Measurements from ENCODE around the gene ANKHD1. TPM values are rescaled to one million over a fixed set of nuclear protein-coding genes. Genes with fewer than 3 reads are reported as not detected.

The ANKHD1 gene
- total and polyA plus RNA-seq, 9 of the 15 experiments (the other 6 are each of a cell fraction or from before 2014, with no cell fraction given), result 38.9 to 138 (median 78.7) TPM

- intact Hi-C loops (cut with micrococcal nuclease) (no loop called here), in situ Hi-C loops (cut with MboI) (no loop called here)
- Histone ChIP-seq H3K9me3 (replicated peaks; ENCODE audit: control insufficient read depth, insufficient read depth, low read depth, low read length) (no peaks in the 10 kb centered on the region), H3K36me3 (ENCODE audit: control insufficient read depth, insufficient read depth, low read length) (no peaks in the 10 kb centered on the region), H3K4me3 (no peak overlapping the region), H2AFZ (ENCODE audit: low read depth, low read length) (no peak overlapping the region), H3K79me2 (ENCODE audit: control insufficient read depth, insufficient read depth, low read length) (no peaks in the 10 kb centered on the region), H3K9me1 (ENCODE audit: control insufficient read depth, insufficient read depth, low read length) (no peaks in the 10 kb centered on the region), H3K9ac (ENCODE audit: insufficient read depth in 1 of 2, low read depth in 2 of 2, low read length in 2 of 2) (no peak overlapping the region), H3K4me1 (replicated peaks in 1 of 2; ENCODE audit: control insufficient read depth in 2 of 2, insufficient read depth in 2 of 2, low read length in 2 of 2) (peaks cover 3 to 4% of the 10 kb centered on the region in 2 experiments; a peak in 1 of 5 replicates), H3K4me2 (ENCODE audit: insufficient read depth, low read length) (no peak overlapping the region), H3K27me3 (ENCODE audit: control insufficient read depth in 2 of 2, insufficient read depth in 2 of 2, low read length in 2 of 2) (no peaks in the 10 kb centered on the region), H3K27ac (ENCODE audit: extremely low read depth, low read depth, low read length) (no peak overlapping the region), H4K20me1 (replicated peaks; ENCODE audit: control insufficient read depth, insufficient read depth, low read length) (no peaks in the 10 kb centered on the region)
- no TSS peak for BruUV-seq (replicated peaks)
- CTCF ChIA-PET (ENCODE audit: low intra/inter-chr PET ratio), result no interaction called here
- no peak for ATAC-seq
- 25% methylated on average over 1 of the region's 1 CpG for WGBS (ENCODE audit: insufficient coverage, low coverage, missing lambda C conversion rate)
- POLR2A ChIA-PET, result no interaction called here
- DNase-seq (ENCODE audit: extremely low read depth in 1 of 4, low spot score in 3 of 4), result no peak
- FAIRE-seq, result no peak
- TF ChIP-seq ZNF778 (CRISPR knock-in tag; IDR thresholded peaks at IDR 0.05) (no peak), TSHZ1 (CRISPR knock-in tag; IDR thresholded peaks at IDR 0.05) (no peak), BRD4 (IDR thresholded peaks at IDR 0.05) (no peak), ESRRB (CRISPR knock-in tag; IDR thresholded peaks at IDR 0.05; ENCODE audit: borderline replicate concordance) (no peak), ZKSCAN3 (CRISPR knock-in tag; IDR thresholded peaks at IDR 0.05) (no peak), ZNF184 (CRISPR knock-in tag; IDR thresholded peaks at IDR 0.05) (no peak), ZNF280A (IDR thresholded peaks at IDR 0.05; ENCODE audit: low read depth, partially characterized antibody) (no peak), TCF15 (CRISPR knock-in tag; IDR thresholded peaks at IDR 0.05) (no peak), FIP1L1 (IDR thresholded peaks at IDR 0.05; ENCODE audit: low read depth, low read length, poor library complexity, severe bottlenecking) (no peak), ZNF592 (IDR thresholded peaks at IDR 0.05) (no peak), BACH1 (tag; IDR thresholded peaks at IDR 0.05) (no peak), ZNF324 (CRISPR knock-in tag; IDR thresholded peaks at IDR 0.05) (no peak), SUPT5H (IDR thresholded peaks at IDR 0.05) (no peak), CREB1 (IDR thresholded peaks at IDR 0.05) (no peak), CREB1 (CRISPR knock-in tag; IDR thresholded peaks at IDR 0.05) (no peak), RBM39 (optimal IDR thresholded peaks at IDR 0.05; ENCODE audit: low read depth, low read length) (no peak)
These were observed 185.9 kb downstream of the ANKHD1 start for GRCh38 chr5:140587495-140587894.
